ENCODE data around the gene CELF4. TPM values are rescaled to one million over a fixed set of nuclear protein-coding genes. Genes with fewer than 3 reads are reported as not detected.

Gene CELF4
- total RNA-seq, 8 experiments from 2014 or later, result 3.0 to 59.9 (median 38.7) TPM

GRCh38 chr18:37238282-37239108 is 327.1 kb downstream of the CELF4 start:
- H3K4me3 ChIP-seq, result no peak overlapping the region
- WGBS, 10 experiments, result 0 to 81% (median 74%) methylated on average over 1 to 5 of the region's 6 CpGs; no CpG with 5 or more reads in 2 of the 10 experiments
- in situ Hi-C loops (cut with MboI; ENCODE audit: low pct_unique_long_range_greater_than_20kb in 2 of 9, low sequenced_read_pairs in 9 of 9, unreplicated experiment in 9 of 9), result loop anchor here in 1 of 9 experiments (25.0 kb wide), 1 partner anchor 226 kb away; no protein-coding TSS in a partner anchor
- no peaks in the 10 kb centered on the region for H3K4me1 ChIP-seq (replicated peaks in 1 of 2)
- peak in 5 of 8 experiments; percentile 26 to 92 (median 58) for ATAC-seq (replicated peaks in 6 of 8)
- no peak overlapping the region for H3K27ac ChIP-seq

DNA sequence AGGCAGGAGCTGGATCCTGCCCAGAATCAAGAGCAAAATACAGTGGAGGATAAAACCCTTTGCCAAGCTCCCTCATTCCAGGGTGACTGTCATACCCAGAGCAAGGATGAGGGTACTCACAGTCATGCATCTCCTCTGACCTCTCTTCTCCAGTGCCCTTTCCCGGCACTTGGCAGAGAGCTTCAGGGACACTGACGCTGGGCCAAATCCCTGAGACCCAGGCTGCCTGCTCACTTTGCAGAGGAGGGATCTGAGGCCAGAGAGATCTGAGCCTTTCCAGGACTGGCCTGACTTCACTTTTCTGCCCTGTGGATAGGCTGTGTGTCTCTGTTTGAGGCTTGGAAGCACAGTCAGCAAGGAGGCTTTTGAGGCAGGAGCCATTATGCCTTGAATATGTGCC is 330.0 kb downstream of the CELF4 start:
- Histone ChIP-seq H3K4me1 (replicated peaks in 1 of 2) (no peaks in the 10 kb centered on the region), H3K27ac (no peak overlapping the region), H3K4me3 (no peak overlapping the region)
- WGBS, 10 experiments, result 60 to 100% (median 80%) methylated on average over 1 to 2 of the region's 2 CpGs; no CpG with 5 or more reads in 5 of the 10 experiments
- in situ Hi-C loops (cut with MboI; ENCODE audit: low pct_unique_long_range_greater_than_20kb in 2 of 9, low sequenced_read_pairs in 9 of 9, unreplicated experiment in 9 of 9), result loop anchor here in 1 of 9 experiments (25.0 kb wide), 1 partner anchor 223 kb away; no protein-coding TSS in a partner anchor
- ATAC-seq (replicated peaks in 6 of 8), result no peak

- in situ Hi-C loops (cut with MboI; ENCODE audit: low pct_unique_long_range_greater_than_20kb in 2 of 9, low sequenced_read_pairs in 9 of 9, unreplicated experiment in 9 of 9), result loop anchor here in 1 of 9 experiments (25.0 kb wide), 1 partner anchor 219 kb away; no protein-coding TSS in a partner anchor
- Histone ChIP-seq H3K27ac (no peak overlapping the region), H3K4me3 (no peak overlapping the region), H3K4me1 (replicated peaks in 1 of 2) (no peaks in the 10 kb centered on the region)
- 25 to 87% (median 64%) methylated on average over 1 to 3 of the region's 3 CpGs; no CpG with 5 or more reads in 2 of the 10 experiments for WGBS, 10 experiments
- ATAC-seq (replicated peaks in 6 of 8), result no peak
Measured at GRCh38 chr18:37231251-37231650, 334.3 kb downstream of the CELF4 start.

DNA sequence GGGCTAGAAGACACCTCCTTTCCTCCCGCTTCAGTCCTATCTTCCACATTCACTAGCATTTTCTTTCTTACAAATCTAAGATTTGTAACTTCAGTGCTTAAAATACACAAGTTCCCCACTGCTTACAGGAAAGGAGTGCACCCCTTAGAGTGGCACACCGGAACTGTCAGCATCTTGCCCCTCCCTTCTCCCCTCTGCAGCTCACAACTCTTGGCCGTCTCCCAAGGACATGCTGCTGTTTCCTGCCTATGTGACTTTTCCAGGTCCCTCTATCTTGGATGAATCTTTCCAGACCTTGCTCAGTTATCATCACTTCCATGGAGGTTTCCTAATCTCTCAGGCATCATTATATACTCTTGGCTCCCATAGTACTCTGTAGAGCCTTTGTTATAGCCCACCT is 334.8 kb downstream of the CELF4 start:
- in situ Hi-C loops (cut with MboI; ENCODE audit: low pct_unique_long_range_greater_than_20kb in 2 of 9, low sequenced_read_pairs in 9 of 9, unreplicated experiment in 9 of 9), result loop anchor here in 1 of 9 experiments (25.0 kb wide), 1 partner anchor 218 kb away; no protein-coding TSS in a partner anchor
- 40 to 92% (median 60%) methylated on average over 1 to 3 of the region's 3 CpGs; no CpG with 5 or more reads in 5 of the 10 experiments for WGBS, 10 experiments
- peak in 1 of 8 experiments; percentile 20 for ATAC-seq (replicated peaks in 6 of 8)
- H3K4me1 ChIP-seq (replicated peaks in 1 of 2), result no peaks in the 10 kb centered on the region
- no peak overlapping the region for H3K27ac ChIP-seq
- no peak overlapping the region for H3K4me3 ChIP-seq

DNA sequence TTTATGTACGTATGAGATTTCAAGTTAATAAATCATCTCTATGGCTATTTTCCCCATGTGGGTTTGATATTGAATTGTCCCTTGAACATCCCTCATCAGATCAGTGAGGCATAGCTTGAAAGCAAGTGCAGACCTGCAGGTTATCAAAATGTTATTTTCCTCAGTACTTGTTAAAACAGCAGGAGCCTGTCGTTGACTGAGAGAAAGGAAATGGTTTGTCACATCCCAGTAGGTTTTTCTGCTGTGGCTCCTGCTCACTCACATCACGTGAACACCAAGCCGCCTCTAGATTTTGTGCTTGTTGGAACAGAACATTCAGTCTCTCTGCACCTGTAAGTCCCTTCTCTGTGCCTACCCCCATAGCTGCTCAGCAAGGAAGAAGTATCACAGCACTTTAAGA is 340.3 kb downstream of the CELF4 start:
- Histone ChIP-seq H3K4me1 (replicated peaks in 1 of 2) (peaks cover 0 to 3% of the 10 kb centered on the region in 2 donors), H3K4me3 (no peak overlapping the region), H3K27ac (no peak overlapping the region)
- ATAC-seq (replicated peaks in 6 of 8), result no peak
- WGBS, 10 experiments, result 56 to 92% (median 70%) methylated on average over 1 to 4 of the region's 4 CpGs; no CpG with 5 or more reads in 3 of the 10 experiments
- in situ Hi-C loops (cut with MboI; ENCODE audit: low pct_unique_long_range_greater_than_20kb in 2 of 9, low sequenced_read_pairs in 9 of 9, unreplicated experiment in 9 of 9), result loop anchor here in 1 of 9 experiments (25.0 kb wide), 1 partner anchor 213 kb away; no protein-coding TSS in a partner anchor

DNA sequence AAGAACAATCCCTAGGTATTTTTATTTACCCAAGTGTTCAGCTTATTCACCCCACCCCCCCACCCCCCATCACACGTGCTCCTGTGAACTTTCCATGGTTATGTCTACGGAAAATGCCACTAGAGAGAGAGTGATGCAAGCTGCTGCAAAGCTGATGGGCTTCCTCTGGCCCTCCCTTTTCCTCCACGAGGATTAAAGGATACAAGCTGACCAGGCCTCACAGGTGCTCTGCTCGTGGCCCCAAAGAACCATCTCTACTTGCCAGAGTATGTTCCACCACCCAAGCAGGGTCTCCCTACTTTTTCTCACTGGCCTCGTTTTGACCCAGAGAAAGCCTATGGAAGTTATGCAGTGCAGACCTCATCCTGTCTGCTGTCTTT is 342.6 kb downstream of the CELF4 start:
- in situ Hi-C loops (cut with MboI; ENCODE audit: low pct_unique_long_range_greater_than_20kb in 2 of 9, low sequenced_read_pairs in 9 of 9, unreplicated experiment in 9 of 9), result no loop called here
- H3K4me1 ChIP-seq (replicated peaks in 1 of 2), result peaks cover 0 to 3% of the 10 kb centered on the region in 2 donors
- H3K27ac ChIP-seq, result no peak overlapping the region
- 13 to 80% methylated on average over 1 of the region's 5 CpGs; no CpG with 5 or more reads in 8 of the 10 experiments for WGBS, 10 experiments
- H3K4me3 ChIP-seq, result no peak overlapping the region
- ATAC-seq (replicated peaks in 6 of 8), result peak in 6 of 8 experiments; percentile 22 to 85 (median 51)

- peaks cover 0 to 3% of the 10 kb centered on the region in 2 donors for H3K4me1 ChIP-seq (replicated peaks in 1 of 2)
- in situ Hi-C loops (cut with MboI; ENCODE audit: low pct_unique_long_range_greater_than_20kb in 2 of 9, low sequenced_read_pairs in 9 of 9, unreplicated experiment in 9 of 9), result no loop called here
- WGBS, 10 experiments, result 58 to 100% (median 68%) methylated on average over 1 to 4 of the region's 4 CpGs
- H3K27ac ChIP-seq, result no peak overlapping the region
- no peak overlapping the region for H3K4me3 ChIP-seq
- ATAC-seq (replicated peaks in 6 of 8), result peak in 6 of 8 experiments; percentile 29 to 54 (median 48)
Measured at GRCh38 chr18:37222354-37222998, 343.1 kb downstream of the CELF4 start.

DNA sequence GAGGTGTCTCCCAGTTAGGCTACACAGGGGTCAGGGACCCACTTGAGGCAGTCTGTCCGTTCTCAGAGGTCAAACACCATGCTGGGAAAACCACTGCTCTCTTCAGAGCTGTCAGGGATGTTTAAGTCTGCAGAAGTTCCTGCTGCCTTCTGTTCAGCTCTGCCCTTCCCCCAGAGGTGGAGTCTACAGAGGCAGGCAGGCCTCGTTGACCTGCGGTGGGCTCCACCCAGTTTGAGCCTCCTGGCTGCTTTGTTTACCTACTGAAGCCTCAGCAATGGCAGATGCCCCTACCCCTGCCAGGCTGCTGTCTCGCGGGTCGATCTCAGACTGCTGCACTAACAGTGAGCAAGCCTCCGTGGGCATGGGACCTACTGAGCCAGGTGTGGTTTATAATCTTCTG is 346.3 kb downstream of the CELF4 start:
- H3K4me3 ChIP-seq, result no peak overlapping the region
- H3K4me1 ChIP-seq (replicated peaks in 1 of 2), result peaks cover 0 to 3% of the 10 kb centered on the region in 2 donors
- in situ Hi-C loops (cut with MboI; ENCODE audit: low pct_unique_long_range_greater_than_20kb in 2 of 9, low sequenced_read_pairs in 9 of 9, unreplicated experiment in 9 of 9), result no loop called here
- H3K27ac ChIP-seq, result no peak overlapping the region
- 63 to 79% (median 70%) methylated on average over 2 of the region's 7 CpGs; no CpG with 5 or more reads in 7 of the 10 experiments for WGBS, 10 experiments
- ATAC-seq (replicated peaks in 6 of 8), result no peak

- no peak for ATAC-seq (replicated peaks in 6 of 8)
- H3K4me1 ChIP-seq (replicated peaks in 1 of 2), result peaks cover 0 to 3% of the 10 kb centered on the region in 2 donors
- H3K27ac ChIP-seq, result no peak overlapping the region
- WGBS, 10 experiments, result 0 to 57% (median 18%) methylated on average over 1 to 2 of the region's 2 CpGs; no CpG with 5 or more reads in 1 of the 10 experiments
- H3K4me3 ChIP-seq, result no peak overlapping the region
- in situ Hi-C loops (cut with MboI; ENCODE audit: low pct_unique_long_range_greater_than_20kb in 2 of 9, low sequenced_read_pairs in 9 of 9, unreplicated experiment in 9 of 9), result no loop called here
Measured at GRCh38 chr18:37218022-37218590, 347.5 kb downstream of the CELF4 start.

GRCh38 chr18:37210781-37211180 is 354.8 kb downstream of the CELF4 start:
- 75 to 100% (median 95%) methylated on average over 1 of the region's 1 CpG; no CpG with 5 or more reads in 1 of the 10 experiments for WGBS, 10 experiments
- Histone ChIP-seq H3K27ac (no peak overlapping the region), H3K4me3 (no peak overlapping the region), H3K4me1 (replicated peaks in 1 of 2) (no peaks in the 10 kb centered on the region)
- in situ Hi-C loops (cut with MboI; ENCODE audit: low pct_unique_long_range_greater_than_20kb in 2 of 9, low sequenced_read_pairs in 9 of 9, unreplicated experiment in 9 of 9), result no loop called here
- ATAC-seq (replicated peaks in 6 of 8), result no peak

- ATAC-seq (replicated peaks in 6 of 8), result peak in 2 of 8 experiments; percentile 27 to 49
Measured at GRCh38 chr18:37207343-37207742, 358.3 kb downstream of the CELF4 start.

DNA sequence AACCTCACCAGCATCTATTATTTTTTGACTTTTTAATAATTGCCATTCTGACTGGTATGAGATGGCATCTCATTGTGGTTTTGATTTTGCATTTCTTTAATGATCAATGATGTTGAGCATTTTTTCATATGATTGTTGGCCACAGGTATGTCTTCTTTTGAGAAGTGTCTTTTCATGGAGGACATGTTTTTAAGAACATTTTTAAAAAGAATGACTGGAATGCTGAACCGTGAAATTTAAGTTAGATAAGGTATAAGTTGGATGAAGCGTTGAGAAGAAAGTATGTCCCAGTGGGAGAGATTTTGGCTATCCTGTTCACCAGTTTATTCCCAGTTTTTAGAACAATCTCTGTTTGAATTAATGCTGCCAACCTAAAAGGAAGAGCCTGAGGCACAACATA is 365.9 kb downstream of the CELF4 start:
- 83 to 100% (median 94%) methylated on average over 1 to 2 of the region's 2 CpGs for WGBS, 10 experiments
- no peak overlapping the region for H3K4me3 ChIP-seq
- no peaks in the 10 kb centered on the region for H3K4me1 ChIP-seq (replicated peaks in 1 of 2)
- no peak overlapping the region for H3K27ac ChIP-seq
- no peak for ATAC-seq (replicated peaks in 6 of 8)
- in situ Hi-C loops (cut with MboI; ENCODE audit: low pct_unique_long_range_greater_than_20kb in 2 of 9, low sequenced_read_pairs in 9 of 9, unreplicated experiment in 9 of 9), result no loop called here

More at GRCh38 chr18:37207343-37207742, 358.3 kb downstream of the CELF4 start:
- no peak overlapping the region for H3K4me3 ChIP-seq
- WGBS, 10 experiments, result 0 to 100% (median 60%) methylated on average over 1 of the region's 1 CpG; no CpG with 5 or more reads in 6 of the 10 experiments
- H3K27ac ChIP-seq, result no peak overlapping the region
- no peaks in the 10 kb centered on the region for H3K4me1 ChIP-seq (replicated peaks in 1 of 2)
- in situ Hi-C loops (cut with MboI; ENCODE audit: low pct_unique_long_range_greater_than_20kb in 2 of 9, low sequenced_read_pairs in 9 of 9, unreplicated experiment in 9 of 9), result no loop called here
